Stimulated activated naive CD8-positive, alpha-beta T cell treated with anti-CD3 and anti-CD28 coated beads, Interleukin-15, Interleukin-2, amounts not matched to agents 100 U/mL and 50 U/mL, for 24 hours (primary cell): ENCODE data around the gene SMPD1.

Experiments
- ATAC-seq: fragments of 150-1000 bp; cut with Tn5 transposase; one replicate; pipeline ENCODE4 v1.10.0; 2021
- DNase-seq: peaks from one replicate; pipeline ENCODE4 v3.0.0; 2021

SMPD1 gene

DNA sequence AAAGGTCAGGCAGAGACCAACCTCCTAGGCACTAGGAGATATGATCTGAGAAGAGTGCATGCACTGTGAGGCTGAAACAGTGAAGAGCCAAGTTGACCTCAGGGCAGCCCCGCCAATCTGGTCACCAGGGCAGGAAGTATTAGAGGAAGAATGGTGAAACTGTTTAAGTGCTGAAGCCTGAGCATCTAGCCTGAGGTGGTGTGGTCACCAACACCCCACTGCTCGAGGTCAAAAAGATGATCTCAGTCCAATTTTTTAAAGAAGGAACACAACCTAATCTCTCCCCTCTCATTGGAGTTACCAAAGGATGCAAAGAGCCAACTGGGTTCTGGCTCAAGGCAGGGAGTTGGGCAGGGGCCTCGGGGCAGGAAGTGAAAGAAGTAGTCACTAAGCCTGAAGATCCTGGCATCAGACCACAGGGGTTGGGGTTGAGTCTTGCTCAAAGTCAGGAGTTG lies 24.6 kb downstream of the SMPD1 start:
- peak; percentile 40 for ATAC-seq

DNA sequence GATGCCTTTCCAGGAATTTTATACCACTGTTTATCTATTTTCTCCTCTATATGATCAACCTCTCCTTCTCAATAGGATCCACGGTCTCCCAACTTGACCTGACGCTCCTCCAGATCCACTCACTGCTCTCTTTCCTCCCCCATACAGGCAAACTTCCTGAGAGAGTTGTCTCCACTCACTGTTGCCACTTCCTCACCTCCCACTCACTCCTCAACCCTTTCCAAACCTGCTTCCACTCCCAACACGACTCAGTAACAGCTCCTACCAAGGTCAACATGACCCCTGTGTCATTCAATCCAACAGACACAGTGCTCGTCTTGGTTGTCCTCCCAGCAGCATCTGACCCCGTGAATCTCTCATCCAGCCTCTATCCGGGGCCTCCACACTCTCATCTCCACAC lies 25.5 kb downstream of the SMPD1 start:
- no peak for DNase-seq
- no peak for ATAC-seq

More for the DNA sequence above, 24.6 kb downstream of the SMPD1 start:
- DNase-seq, result peak; percentile 52

DNA sequence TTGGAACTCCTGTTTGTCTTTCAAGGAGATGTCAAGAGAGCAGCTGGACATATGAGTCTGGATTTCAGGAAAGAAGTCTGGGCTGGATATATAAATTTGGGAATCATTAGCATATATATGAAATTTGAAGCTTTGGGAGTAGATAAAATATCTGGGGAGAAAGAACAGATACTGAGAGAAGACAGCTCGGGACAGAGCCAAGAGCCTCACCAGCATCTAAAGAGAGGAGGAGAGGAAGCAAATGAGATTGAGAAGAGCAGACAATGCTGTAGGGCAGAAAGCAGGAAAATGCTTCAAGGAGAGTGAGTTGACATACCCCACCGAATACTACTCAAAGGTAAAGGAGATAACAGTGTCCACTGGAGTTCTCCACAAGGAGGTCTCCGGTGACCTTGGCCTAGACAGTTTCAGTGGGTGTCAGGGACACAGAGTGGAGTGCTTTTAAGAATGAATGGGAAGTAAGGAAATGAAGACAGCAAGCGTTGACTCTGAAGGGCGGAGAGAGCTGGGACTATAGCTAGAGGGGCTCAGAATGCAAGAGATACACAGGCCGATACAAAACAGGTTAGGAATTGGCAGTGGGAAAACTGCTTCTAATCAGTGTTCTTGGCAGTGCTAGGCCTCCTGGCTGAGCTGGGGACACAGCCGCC lies 27.8 kb downstream of the SMPD1 start:
- DNase-seq (no peak), ATAC-seq (no peak)

DNA sequence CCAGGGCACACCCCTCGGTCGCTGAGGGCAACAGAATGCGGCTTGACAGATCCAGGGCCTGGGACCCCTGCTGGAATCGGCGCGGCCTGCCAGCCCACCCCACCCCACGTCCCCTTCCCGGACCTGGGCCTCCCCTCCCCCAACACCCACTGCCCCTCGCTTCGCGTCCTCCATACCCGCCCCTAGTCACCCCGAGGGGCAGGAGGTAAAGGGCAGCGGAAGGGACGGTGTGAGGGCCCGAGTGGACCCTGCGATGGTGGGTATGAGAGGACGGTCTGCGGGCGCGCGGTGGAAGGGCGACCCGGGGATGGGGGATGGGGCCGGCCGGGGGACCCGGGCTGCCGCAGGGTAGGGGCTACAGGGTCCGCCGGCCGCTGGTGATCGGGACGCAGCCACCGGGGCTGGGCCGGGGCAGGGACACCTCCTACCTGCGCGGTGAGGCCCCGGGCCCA lies 28.3 kb downstream of the SMPD1 start:
- DNase-seq, result peak; percentile 19
- no peak for ATAC-seq

DNA sequence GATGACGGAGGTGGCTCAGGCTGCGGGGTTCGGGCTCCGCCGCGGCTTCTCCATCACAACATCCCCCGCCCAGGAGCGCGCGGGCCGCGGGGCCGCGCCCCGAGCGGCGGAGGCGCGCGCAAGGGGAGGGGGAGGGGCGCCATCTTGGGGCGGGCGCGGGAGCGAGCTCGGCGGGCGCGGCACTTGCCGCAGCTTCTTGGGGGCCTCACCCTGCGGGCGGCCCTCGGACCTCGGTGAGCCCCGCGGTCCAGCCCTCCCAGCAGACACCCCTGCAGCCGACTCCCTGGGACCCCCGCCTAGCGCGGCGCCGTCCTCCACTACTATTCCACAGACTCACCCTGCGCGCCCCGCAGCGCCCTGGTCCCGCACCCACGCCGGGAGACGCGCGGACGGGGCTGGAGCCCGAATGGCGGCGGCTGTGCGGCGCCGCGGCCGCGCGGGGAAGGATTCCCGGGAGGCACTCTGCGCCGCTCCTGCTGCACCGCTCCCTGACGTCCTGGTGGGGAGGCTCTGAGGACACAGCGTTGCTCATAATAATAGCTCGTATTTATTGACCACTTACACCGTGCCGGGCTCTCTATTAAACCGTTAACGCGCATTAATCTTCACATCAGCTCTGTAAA lies 28.8 kb downstream of the SMPD1 start, which contains the start of gene APBB1:
TSS of gene APBB1 (minus strand) at position 86 of the 623 bp plus-strand sequence. CDS start 7,747 bp downstream, outside the sequence.
- DNase-seq (peak; percentile 80), ATAC-seq (peak; percentile 45)

DNA sequence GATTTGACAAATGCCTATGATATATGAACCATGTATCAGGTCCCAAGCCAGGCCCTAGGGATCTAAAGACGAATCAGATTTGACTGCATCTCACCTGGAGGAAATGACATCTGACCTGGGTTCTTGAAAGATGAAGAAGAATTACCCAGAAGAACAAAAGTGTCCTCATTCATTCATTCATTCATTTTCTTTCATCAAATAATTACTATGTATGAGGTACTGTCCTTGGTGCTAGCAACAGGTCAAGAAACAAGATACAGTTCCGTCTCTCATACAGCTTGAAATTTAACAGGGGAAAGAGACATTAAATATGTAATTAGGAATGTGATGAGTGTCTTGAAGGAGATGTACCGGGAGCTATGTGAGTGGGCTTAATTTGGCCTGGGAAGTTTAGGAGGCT lies 30.4 kb downstream of the SMPD1 start:
- DNase-seq, result no peak
- ATAC-seq, result no peak

DNA sequence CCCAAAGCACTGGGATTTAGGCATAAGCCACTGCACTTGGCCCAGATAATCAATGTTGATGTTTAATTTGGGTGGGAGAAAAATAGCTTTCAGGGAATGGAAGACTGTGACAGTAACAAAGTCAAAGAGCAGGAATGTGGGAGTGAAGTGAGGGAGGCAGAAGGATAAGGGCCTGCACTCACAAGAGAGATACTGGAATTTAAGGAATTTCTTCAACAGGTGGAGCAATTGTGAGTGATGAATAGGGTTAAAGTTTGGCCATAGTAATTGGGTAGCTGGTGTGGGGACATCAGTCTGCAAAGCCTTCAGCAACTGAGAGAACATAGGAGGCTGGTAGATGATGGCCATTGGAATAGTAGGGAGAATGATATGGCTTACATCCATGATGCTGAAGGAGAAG lies 37.2 kb downstream of the SMPD1 start:
- DNase-seq (no peak), ATAC-seq (no peak)

DNA sequence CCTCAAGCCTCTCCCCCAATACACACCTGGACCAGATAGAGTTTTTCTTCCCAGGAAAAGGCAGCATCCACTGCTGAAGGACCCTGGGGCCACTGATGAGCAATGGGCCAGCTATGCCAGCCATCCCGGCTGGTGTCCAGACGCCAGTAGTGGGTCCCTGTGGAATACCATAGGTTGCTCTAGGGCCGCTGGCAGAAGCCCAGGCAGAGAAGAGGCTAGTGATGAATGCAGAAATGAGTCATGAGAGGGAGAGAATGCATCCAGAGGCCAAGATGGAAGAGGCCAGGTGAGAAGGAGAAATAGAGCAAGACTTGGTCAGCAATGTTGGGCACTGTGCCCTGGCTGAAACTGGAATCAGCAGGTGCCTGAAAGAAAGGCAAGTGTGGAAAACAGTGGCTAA lies 41.6 kb downstream of the SMPD1 start:
- ATAC-seq (no peak), DNase-seq (no peak)

DNA sequence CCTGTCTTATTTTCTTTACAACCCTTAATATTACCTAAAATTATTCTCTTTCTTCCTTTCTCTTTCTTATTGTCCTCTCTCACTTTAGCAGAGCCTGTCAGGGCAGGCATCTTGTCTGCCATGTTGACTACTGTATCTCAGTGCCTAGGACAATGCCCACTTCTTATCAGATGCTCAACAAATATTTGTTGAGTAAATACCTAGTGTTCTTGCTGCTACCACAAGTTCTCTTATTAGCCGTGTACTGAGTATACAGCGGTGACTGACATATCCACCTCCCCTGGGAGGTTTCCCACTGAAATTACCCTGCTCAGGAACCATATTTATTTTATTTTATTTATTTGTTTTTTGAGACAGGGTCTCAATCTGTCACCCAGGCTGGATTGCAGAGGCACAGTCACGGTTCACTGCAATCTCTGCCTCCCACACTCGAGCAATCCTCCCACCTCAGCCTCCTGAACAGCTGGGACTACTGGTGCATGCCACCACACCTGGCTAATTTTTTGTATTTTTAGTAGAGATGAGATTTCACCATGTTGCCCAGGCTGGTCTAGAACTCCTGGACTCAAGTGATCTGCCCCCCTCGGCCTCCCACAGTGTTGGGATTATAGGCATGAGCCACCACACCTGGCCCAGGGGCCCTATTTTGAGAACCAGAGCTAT lies 43.9 kb downstream of the SMPD1 start:
- DNase-seq, result no peak
- no peak for ATAC-seq

DNA sequence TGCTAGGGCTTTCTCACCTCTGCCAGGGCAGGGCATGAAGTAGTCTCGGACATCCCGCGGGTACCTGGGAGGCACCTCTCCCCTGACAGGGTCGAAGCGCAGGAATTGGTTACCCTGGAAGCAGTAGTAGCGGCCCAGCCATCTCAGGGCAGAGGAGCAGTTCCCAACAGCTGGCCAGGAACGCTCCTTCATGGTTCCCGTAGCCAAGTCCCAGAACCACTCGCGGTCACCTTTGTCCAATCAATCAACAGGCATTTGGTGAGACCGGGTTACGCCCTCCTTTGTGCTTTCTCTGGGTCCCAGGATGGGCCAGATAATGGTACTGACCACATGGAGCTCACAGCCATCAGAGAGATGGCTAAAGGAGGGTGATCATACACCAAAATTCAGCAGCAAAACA lies 47.1 kb downstream of the SMPD1 start:
- DNase-seq, result no peak
- no peak for ATAC-seq

DNA sequence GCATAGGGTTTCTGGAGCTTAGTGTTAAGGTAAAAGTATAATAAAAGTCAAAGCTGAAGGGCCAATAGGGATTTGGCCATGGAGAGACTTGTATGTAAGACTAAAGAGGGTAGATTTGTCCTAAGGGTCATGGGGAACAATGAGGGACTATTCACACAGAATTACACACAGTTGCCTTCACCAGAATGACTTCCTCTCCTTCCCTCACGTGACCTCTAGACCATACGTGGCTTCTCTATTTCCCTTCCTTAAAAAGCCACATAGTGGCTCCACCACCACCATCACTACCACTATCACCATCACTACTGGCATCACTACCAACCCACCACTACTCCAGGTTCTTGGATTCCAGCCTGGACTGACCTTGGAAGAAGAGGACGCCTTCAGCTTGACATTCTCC lies 47.7 kb downstream of the SMPD1 start:
- ATAC-seq (peak; percentile 25), DNase-seq (no peak)

DNA sequence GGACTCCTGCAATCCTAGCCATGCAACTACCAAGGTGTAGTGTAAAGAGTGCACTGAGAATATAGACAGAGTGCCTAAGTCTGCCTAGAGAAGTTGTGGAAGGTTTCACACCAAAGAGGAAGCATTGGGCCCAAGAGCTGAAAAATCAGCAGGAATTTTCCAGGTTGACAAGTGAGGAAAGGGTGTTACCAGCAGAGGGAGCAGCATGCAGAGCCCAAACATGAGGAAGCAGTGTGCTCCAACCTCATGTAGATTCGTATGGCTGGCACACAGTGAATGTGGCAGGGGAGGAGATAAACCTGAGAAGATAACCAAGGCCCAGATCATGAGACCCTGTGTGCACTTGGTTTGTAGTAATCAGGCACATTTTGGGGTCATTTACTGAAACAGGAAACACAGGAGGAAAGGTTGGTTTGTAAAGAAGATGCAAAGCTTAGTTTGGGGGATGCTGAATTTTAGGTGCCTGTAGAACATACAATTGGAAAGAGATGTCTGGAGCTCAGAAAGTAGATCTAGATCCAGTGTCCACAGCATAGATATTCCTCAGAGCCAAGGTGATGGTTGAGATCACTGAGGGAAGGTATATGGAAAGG lies 48.8 kb downstream of the SMPD1 start:
- ATAC-seq, result peak; percentile 60
- DNase-seq, result peak; percentile 41

DNA sequence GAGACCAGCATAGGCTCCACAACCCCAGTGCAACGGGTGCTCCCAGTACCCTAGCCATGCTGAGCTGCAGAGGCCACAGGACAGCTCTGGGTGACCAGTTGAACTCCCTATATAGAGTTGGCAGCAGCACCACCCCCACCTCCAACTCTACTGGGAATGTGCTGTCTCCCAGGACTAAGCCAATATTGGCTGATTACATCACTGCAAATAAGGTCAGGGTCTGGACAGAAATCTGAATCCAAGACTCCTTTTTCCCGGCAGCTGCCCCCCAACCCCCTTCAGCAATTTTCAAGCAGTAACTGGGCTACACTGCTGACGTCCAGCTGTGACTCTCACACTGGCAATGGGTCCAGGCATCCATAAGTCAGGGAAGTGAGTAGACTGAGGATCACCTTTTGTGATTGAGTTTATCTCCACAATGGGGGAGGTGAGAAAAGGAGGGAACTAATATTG lies 50.7 kb downstream of the SMPD1 start, which contains the start of gene HPX:
TSS of gene HPX (minus strand) at position 82 of the 453 bp plus-strand sequence. CDS start at position 58, 24 bp downstream.
- ATAC-seq, result no peak
- DNase-seq, result no peak

DNA sequence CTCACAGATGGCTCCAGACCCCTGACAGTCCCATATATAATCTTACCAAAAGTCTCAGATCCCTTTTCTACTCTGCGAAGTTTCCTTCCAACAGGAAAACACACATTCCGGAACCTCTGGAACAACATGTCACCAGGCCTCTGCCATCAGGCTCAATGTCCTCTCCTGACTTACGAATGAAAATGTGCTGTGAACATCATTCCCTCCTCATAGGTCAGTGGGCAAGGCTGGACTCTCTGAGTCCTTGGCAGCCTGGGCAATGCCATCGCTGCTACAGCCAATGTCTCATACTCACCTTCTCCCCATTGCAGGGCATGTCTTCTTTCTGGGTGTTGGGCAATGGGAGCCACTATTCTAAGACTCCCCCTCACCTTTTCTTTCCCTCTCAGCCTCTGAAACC lies 52.2 kb downstream of the SMPD1 start:
- DNase-seq, result no peak
- no peak for ATAC-seq

DNA sequence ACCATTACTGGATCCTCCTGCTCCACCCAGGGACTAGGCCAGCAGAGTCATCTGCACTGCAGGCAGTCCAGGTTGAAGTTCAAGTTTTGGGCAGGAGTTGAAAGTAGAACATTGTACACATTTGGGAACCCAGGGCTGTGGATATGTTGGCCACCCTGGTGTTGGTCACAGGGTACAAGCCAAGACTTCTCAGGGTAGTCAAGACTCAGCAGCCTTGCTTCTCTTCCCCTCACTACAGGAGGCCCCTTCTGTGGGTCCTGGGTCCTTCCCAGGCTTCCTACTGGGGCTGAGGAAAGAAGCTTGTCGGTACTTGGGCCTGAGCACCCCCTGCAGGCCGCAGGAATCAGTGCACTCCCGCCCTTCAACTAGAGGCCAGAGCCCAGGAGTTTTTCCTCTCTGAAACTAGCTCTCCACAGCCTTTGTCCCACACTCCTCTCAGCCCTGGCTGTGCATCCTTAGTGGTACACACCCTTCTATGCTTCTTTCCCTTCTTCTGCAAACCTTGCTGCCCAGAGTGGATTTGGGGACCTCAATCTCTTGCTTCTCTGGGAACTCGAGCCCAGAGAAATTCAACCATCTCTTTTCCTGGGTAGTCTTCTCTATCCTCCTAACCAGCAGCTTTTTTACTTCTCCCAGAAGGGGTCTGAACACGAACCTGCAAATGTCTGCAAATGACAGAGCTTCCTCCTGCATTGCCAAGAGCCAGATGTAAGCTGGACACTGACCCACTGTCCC lies 53.2 kb downstream of the SMPD1 start:
- DNase-seq (peak; percentile 56), ATAC-seq (peak; percentile 76)
